H1 (cell line): ENCODE results near the gene PACSIN2. TPM values are rescaled to one million over a fixed set of nuclear protein-coding genes. Genes with fewer than 3 reads are reported as not detected.

Experiments used
- KDM5A ChIP-seq: fragments of 200-600 bp; IDR thresholded peaks from 2 replicates; pipeline ENCODE4 v1.7.1; 2012; ENCODE audit warnings: mild to moderate bottlenecking, low read length, inconsistent platforms, mixed read lengths
- RAD21 ChIP-seq, 2 experiments: IDR thresholded peaks in 1 of 2; conservative IDR thresholded peaks in 1 of 2; 2 replicates each; pipeline ENCODE4 v1.6.1; 2011; ENCODE audit warnings: low read depth in 2 of 2, low read length in 2 of 2, improper control_type of control experiment in 1 of 2, inconsistent platforms in 1 of 2, mild to moderate bottlenecking in 1 of 2, moderate library complexity in 1 of 2
- SP2 ChIP-seq: IDR thresholded peaks from 2 replicates; pipeline ENCODE4 v1.6.1; 2012; ENCODE audit warnings: mild to moderate bottlenecking, low read length, inconsistent platforms
- TCF12 ChIP-seq: IDR thresholded peaks from 2 replicates; pipeline ENCODE4 v1.6.1; 2011; ENCODE audit warnings: low read depth, mild to moderate bottlenecking, low read length
- polyA plus RNA-seq, 7 experiments: library from polyadenylated mRNA; depleted of rRNA in 3 of 7; stranded (reverse) in 5 of 7; unstranded in 2 of 7; fragments of >200 nt in 5 of 7; fragments of 200-250 nt in 2 of 7; gene quantifications; 1 replicate in 5 of 7; 2 replicates in 1 of 7; 4 replicates in 1 of 7; pipeline versions ENCODE4 v1.2.1 to v1.2.3, GENCODE V29; 2011 to 2013; ENCODE audit warnings: missing spikeins in 2 of 7, mixed read lengths in 2 of 7
- total RNA-seq: library from RNA; stranded (reverse); fragmentation: NEBNext Ultra II Directional; extraction: Animal tissue kit (Norgen Biotek cat#: 25700); gene quantifications from 2 replicates; pipeline ENCODE4 v1.2.1, GENCODE V29; 2021

PACSIN2 gene
- total and polyA plus RNA-seq, 2 of the 8 experiments (the other 6 are each of a cell fraction or from before 2014, with no cell fraction given) = 44.8 to 64.2 TPM

GRCh38 chr22:42856865-42857704 is 157.9 kb downstream of the PACSIN2 start, which contains the start of gene ARFGAP3 (continued):
- TF ChIP-seq SP2 (no peak), KDM5A (no peak), RAD21 (IDR thresholded peaks at IDR 0.05 in 1 of 2, conservative IDR thresholded peaks at IDR 0.05 in 1 of 2; ENCODE audit: low read depth in 2 of 2, low read length in 2 of 2) (peak in 1 of 2 experiments; percentile 12; a peak in 1 of 4 replicates), TCF12 (no peak)
